CD14-positive monocyte (primary cell): ENCODE data around the gene HAO1. TPM values are rescaled to one million over a fixed set of nuclear protein-coding genes. Genes with fewer than 3 reads are reported as not detected.
A peak's percentile ranks its signal among the peaks of the same experiment; 100 is the strongest.

Experiments used
- DNase-seq, 3 donors: peaks; one replicate each; pipeline ENCODE4 v3.0.0-alpha.2; 2011 to 2022
- H2AFZ ChIP-seq: 2 replicates; pipeline ENCODE4 v1.6.0; 2012; ENCODE audit warnings: mild to moderate bottlenecking, low read depth, low read length, inconsistent platforms; ENCODE audit not compliant: insufficient read depth, poor library complexity, severe bottlenecking
- H3K27ac ChIP-seq, 2 donors: 1 replicate in 1 of 2; 2 replicates in 1 of 2; pipeline ENCODE4 v1.5.1; 2012 to 2013; ENCODE audit warnings: low read length in 2 of 2, control low read depth in 1 of 2, inconsistent platforms in 1 of 2, low read depth in 1 of 2, mild to moderate bottlenecking in 1 of 2
- H3K27me3 ChIP-seq, 2 donors: one replicate each; pipeline versions ENCODE4 v1.6.0 to v1.6.1; 2011 to 2013; ENCODE audit warnings: low read length in 2 of 2; ENCODE audit not compliant: control insufficient read depth in 2 of 2, insufficient read depth in 2 of 2
- H3K36me3 ChIP-seq, 2 donors: replicated peaks in 1 of 2; 1 replicate in 1 of 2; 2 replicates in 1 of 2; pipeline versions ENCODE4 v1.5.1 to v1.6.1; 2012 to 2013; ENCODE audit warnings: low read length in 2 of 2, control low read depth in 1 of 2, inconsistent platforms in 1 of 2, mild to moderate bottlenecking in 1 of 2; ENCODE audit not compliant: insufficient read depth in 2 of 2, control insufficient read depth in 1 of 2
- H3K4me1 ChIP-seq, 2 donors: 1 replicate in 1 of 2; 2 replicates in 1 of 2; pipeline versions ENCODE4 v1.5.1 to v1.6.1; 2012 to 2013; ENCODE audit warnings: low read length in 2 of 2, control low read depth in 1 of 2, inconsistent platforms in 1 of 2, mild to moderate bottlenecking in 1 of 2, moderate library complexity in 1 of 2; ENCODE audit not compliant: insufficient read depth in 2 of 2, control insufficient read depth in 1 of 2
- H3K4me2 ChIP-seq: replicated peaks from 2 replicates; pipeline ENCODE3; 2012; ENCODE audit warnings: low read length, moderate library complexity, mild to moderate bottlenecking; ENCODE audit not compliant: poor library complexity, severe bottlenecking; ENCODE audit errors: extremely low read depth
- H3K4me3 ChIP-seq, 3 experiments: fragments of 200-600 bp in 1 of 3; sonication (generic) in 1 of 3; replicated peaks in 1 of 3; 1 replicate in 2 of 3; 2 replicates in 1 of 3; pipeline ENCODE4 v1.5.1; 2011 to 2013; ENCODE audit warnings: low read length in 3 of 3, mild to moderate bottlenecking in 3 of 3, control low read depth in 2 of 3, low read depth in 2 of 3, inconsistent platforms in 1 of 3, moderate library complexity in 1 of 3
- H3K79me2 ChIP-seq: 2 replicates; pipeline ENCODE4 v1.6.0; 2012; ENCODE audit warnings: mild to moderate bottlenecking, control low read depth, inconsistent platforms, low read length, moderate library complexity; ENCODE audit not compliant: insufficient read depth
- H3K9ac ChIP-seq: 2 replicates; pipeline ENCODE4 v1.6.0; 2017; ENCODE audit warnings: low read length, mild to moderate bottlenecking; ENCODE audit not compliant: insufficient read depth, poor library complexity, severe bottlenecking
- H3K9me3 ChIP-seq, 2 donors: replicated peaks in 1 of 2; 1 replicate in 1 of 2; 2 replicates in 1 of 2; pipeline versions ENCODE4 v1.5.1 to v1.6.1; 2012 to 2013; ENCODE audit warnings: low read length in 2 of 2, control low read depth in 1 of 2; ENCODE audit not compliant: control insufficient read depth in 1 of 2, insufficient read depth in 1 of 2
- H4K20me1 ChIP-seq: 2 replicates; pipeline ENCODE4 v1.6.0; 2012; ENCODE audit warnings: mild to moderate bottlenecking, low read length, control low read depth, moderate library complexity; ENCODE audit not compliant: insufficient read depth
- H3K27ac Mint-ChIP-seq, 7 donors: one replicate each; pipeline ENCODE4 v1.8.0; 2020; ENCODE audit warnings: mild to moderate bottlenecking in 7 of 7, mixed read lengths in 7 of 7, moderate library complexity in 6 of 7, inconsistent platforms in 2 of 7
- H3K27me3 Mint-ChIP-seq, 3 donors: one replicate each; pipeline ENCODE4 v1.8.0; 2021 to 2022; ENCODE audit warnings: low read depth in 3 of 3, mild to moderate bottlenecking in 3 of 3, mixed read lengths in 3 of 3, moderate library complexity in 3 of 3, inconsistent platforms in 1 of 3
- H3K36me3 Mint-ChIP-seq, 2 donors: one replicate each; pipeline ENCODE4 v1.8.0; 2020; ENCODE audit warnings: mixed read lengths in 2 of 2, inconsistent platforms in 1 of 2, mild to moderate bottlenecking in 1 of 2
- H3K4me1 Mint-ChIP-seq: one replicate; pipeline ENCODE4 v1.8.0; 2020; ENCODE audit warnings: mild to moderate bottlenecking, mixed read lengths
- H3K4me3 Mint-ChIP-seq, 2 donors: one replicate each; pipeline ENCODE4 v1.8.0; 2020; ENCODE audit warnings: mild to moderate bottlenecking in 2 of 2, mixed read lengths in 2 of 2, moderate library complexity in 1 of 2
- H3K9me3 Mint-ChIP-seq, 7 donors: one replicate each; pipeline ENCODE4 v1.8.0; 2020 to 2022; ENCODE audit warnings: mixed read lengths in 7 of 7, mild to moderate bottlenecking in 6 of 7, moderate library complexity in 6 of 7, inconsistent platforms in 2 of 7
- WGBS: methylation state at CpG from one replicate; pipeline ENCODE4 v1.1.5; 2013; ENCODE audit warnings: missing lambda C conversion rate; ENCODE audit not compliant: insufficient coverage; 5-methylcytosine and 5-hydroxymethylcytosine counted together
- intact Hi-C, 2 donors: fragments of 100-400 bp; cut with micrococcal nuclease; formaldehyde crosslinking; loops; one replicate each; pipeline versions ENCODE4 v1.15.0 to v1.15.1; 2023
- polyA plus RNA-seq, 3 donors: library from polyadenylated mRNA; depleted of rRNA in 1 of 3; unstranded in 2 of 3; stranded (reverse) in 1 of 3; fragments of 300-500 nt in 2 of 3; fragments of >200 nt in 1 of 3; fragmentation: Illumina TruSeq in 2 of 3; gene quantifications; 1 replicate in 2 of 3; 2 replicates in 1 of 3; pipeline ENCODE4 v1.2.3, GENCODE V29; 2012 to 2021
- TF ChIP-seq, protein P1 (sequence below): fragments of 200-600 bp; IDR thresholded peaks from one replicate; pipeline ENCODE4 v1.8.0; 2022; ENCODE audit warnings: antibody characterized with exemption, mild to moderate bottlenecking

The HAO1 gene
- polyA plus RNA-seq, 3 donors: not detected

DNA sequence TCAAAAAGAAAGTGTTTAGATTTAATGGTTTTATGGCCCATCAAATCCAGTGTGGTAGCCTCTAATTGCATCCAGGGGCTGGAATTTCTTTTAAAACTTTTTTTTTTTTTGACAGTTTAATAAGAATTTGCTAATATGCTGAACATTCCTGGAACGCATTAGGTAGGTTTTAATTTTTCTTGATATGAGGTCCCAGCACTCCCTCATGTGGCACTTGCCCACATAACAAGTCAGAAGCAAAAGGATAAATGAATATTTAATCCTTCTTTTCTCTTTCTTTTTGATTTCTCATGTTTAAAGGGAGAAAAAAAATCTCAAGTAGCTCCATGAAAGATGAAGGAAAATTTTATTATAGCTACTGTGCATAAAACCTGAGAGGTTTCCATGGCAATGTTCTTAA lies 13.5 kb downstream of the HAO1 start:
- H3K27me3 Mint-ChIP-seq: peaks cover 0 to 7% (median 3%) of the 10 kb centered on the region in 3 donors
- Histone ChIP-seq H3K4me1 (peaks cover 13 to 20% of the 10 kb centered on the region in 2 donors), H3K27ac (no peak overlapping the region), H3K79me2 (no peaks in the 10 kb centered on the region), H3K4me3 (no peak overlapping the region), H3K9me3 (no peaks in the 10 kb centered on the region), H4K20me1 (no peaks in the 10 kb centered on the region), H3K36me3 (no peaks in the 10 kb centered on the region), H3K27me3 (peaks cover 0 to 2% of the 10 kb centered on the region in 2 donors), H3K4me2 (no peak overlapping the region), H3K9ac (no peak overlapping the region), H2AFZ (no peak overlapping the region)
- H3K4me1 Mint-ChIP-seq: peaks cover 23% of the 10 kb centered on the region
- no peaks in the 10 kb centered on the region for H3K36me3 Mint-ChIP-seq
- H3K4me3 Mint-ChIP-seq: no peak overlapping the region
- whole genome bisulfite sequencing: no CpG with 5 or more reads among the region's 1 CpG
- intact Hi-C loops: no loop called here
- TF ChIP-seq, protein P1, sequence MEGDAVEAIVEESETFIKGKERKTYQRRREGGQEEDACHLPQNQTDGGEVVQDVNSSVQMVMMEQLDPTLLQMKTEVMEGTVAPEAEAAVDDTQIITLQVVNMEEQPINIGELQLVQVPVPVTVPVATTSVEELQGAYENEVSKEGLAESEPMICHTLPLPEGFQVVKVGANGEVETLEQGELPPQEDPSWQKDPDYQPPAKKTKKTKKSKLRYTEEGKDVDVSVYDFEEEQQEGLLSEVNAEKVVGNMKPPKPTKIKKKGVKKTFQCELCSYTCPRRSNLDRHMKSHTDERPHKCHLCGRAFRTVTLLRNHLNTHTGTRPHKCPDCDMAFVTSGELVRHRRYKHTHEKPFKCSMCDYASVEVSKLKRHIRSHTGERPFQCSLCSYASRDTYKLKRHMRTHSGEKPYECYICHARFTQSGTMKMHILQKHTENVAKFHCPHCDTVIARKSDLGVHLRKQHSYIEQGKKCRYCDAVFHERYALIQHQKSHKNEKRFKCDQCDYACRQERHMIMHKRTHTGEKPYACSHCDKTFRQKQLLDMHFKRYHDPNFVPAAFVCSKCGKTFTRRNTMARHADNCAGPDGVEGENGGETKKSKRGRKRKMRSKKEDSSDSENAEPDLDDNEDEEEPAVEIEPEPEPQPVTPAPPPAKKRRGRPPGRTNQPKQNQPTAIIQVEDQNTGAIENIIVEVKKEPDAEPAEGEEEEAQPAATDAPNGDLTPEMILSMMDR: peak; percentile 39
- no peak overlapping the region for H3K27ac Mint-ChIP-seq
- H3K9me3 Mint-ChIP-seq: peaks cover 0 to 3% (median 0%) of the 10 kb centered on the region in 7 donors
- DNase-seq: no peak

DNA sequence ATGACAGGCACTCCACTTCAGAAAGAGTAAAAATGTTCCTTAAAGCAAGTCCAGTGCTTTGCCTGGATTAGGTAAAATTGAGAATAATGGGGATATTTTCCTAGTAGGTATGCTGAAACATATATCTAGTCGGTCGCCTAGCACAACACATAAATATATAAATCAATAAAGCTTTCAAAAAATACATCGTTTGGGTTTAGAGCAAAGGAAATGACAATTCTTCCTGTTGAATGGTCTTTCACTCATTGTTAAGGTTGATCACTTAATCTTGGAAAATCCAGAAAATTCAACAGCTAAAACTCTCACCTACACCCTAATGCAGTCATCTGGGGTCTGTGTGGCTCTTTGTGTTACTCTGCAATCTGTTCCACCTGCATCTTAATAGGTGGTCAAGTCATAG lies 13.9 kb downstream of the HAO1 start:
- no peaks in the 10 kb centered on the region for H3K79me2 ChIP-seq
- Mint-ChIP-seq H3K4me1 (peaks cover 23% of the 10 kb centered on the region), H3K36me3 (no peaks in the 10 kb centered on the region), H3K4me3 (no peak overlapping the region), H3K27ac (no peak overlapping the region), H3K27me3 (peaks cover 0 to 7% (median 3%) of the 10 kb centered on the region in 3 donors), H3K9me3 (peaks cover 0 to 3% (median 0%) of the 10 kb centered on the region in 7 donors)
- no peaks in the 10 kb centered on the region for H3K36me3 ChIP-seq
- intact Hi-C loops: no loop called here
- H4K20me1 ChIP-seq: no peaks in the 10 kb centered on the region
- TF ChIP-seq, protein P1: no peak
- no CpG with 5 or more reads among the region's 3 CpGs for WGBS
- H3K4me2 ChIP-seq: no peak overlapping the region
- H3K27me3 ChIP-seq: peaks cover 0 to 2% of the 10 kb centered on the region in 2 donors
- no peak overlapping the region for H3K27ac ChIP-seq
- H3K9ac ChIP-seq: no peak overlapping the region
- H3K4me1 ChIP-seq: peaks cover 13 to 20% of the 10 kb centered on the region in 2 donors
- no peak overlapping the region for H3K4me3 ChIP-seq
- no peaks in the 10 kb centered on the region for H3K9me3 ChIP-seq
- no peak for DNase-seq
- H2AFZ ChIP-seq: no peak overlapping the region
